Measurements from ENCODE around the gene SEL1L. TPM values are rescaled to one million over a fixed set of nuclear protein-coding genes. Genes with fewer than 3 reads are reported as not detected.
"Not testable (repeated sequence)": the region's sequence is repeated elsewhere in the genome, so short reads cannot be mapped to it uniquely, and the experiment has no call there.

The SEL1L gene
- total RNA-seq, 3 donors from 2014 or later, result 53.7 to 84.3 (median 65.9) TPM

- no peaks in the 10 kb centered on the region for H3K27me3 ChIP-seq
- H3K4me1 ChIP-seq, result peaks cover 0 to 8% of the 10 kb centered on the region in 2 donors
- intact Hi-C loops (cut with DNase I; ENCODE audit: low total_unique reads), result no loop called here
- no peak overlapping the region for H3K27ac ChIP-seq
- H3K36me3 ChIP-seq, result no peaks in the 10 kb centered on the region
- H3K4me3 ChIP-seq, result no peak overlapping the region
- TF ChIP-seq POLR2A (IDR thresholded peaks at IDR 0.05) (no peak), POLR2AphosphoS5 (IDR thresholded peaks at IDR 0.05) (no peak), CTCF (IDR thresholded peaks at IDR 0.05) (no peak)
- H3K9me3 ChIP-seq, result no peaks in the 10 kb centered on the region
- DNase-seq (ENCODE audit: low spot score in 2 of 2), result no peak
Observed at GRCh38 chr14:81432219-81432661, 101.4 kb downstream of the SEL1L start.

GRCh38 chr14:81430235-81430634 is 103.4 kb downstream of the SEL1L start:
- no peaks in the 10 kb centered on the region for H3K36me3 ChIP-seq
- no peak for TF ChIP-seq CTCF (IDR thresholded peaks at IDR 0.05)
- TF ChIP-seq POLR2A (IDR thresholded peaks at IDR 0.05), result no peak
- no peak for TF ChIP-seq POLR2AphosphoS5 (IDR thresholded peaks at IDR 0.05)
- no peaks in the 10 kb centered on the region for H3K4me1 ChIP-seq
- no peak for DNase-seq (ENCODE audit: low spot score in 2 of 2)
- intact Hi-C loops (cut with DNase I; ENCODE audit: low total_unique reads), result no loop called here
- H3K27ac ChIP-seq, result no peak overlapping the region
- H3K4me3 ChIP-seq, result no peak overlapping the region
- no peaks in the 10 kb centered on the region for H3K27me3 ChIP-seq
- no peaks in the 10 kb centered on the region for H3K9me3 ChIP-seq

DNA sequence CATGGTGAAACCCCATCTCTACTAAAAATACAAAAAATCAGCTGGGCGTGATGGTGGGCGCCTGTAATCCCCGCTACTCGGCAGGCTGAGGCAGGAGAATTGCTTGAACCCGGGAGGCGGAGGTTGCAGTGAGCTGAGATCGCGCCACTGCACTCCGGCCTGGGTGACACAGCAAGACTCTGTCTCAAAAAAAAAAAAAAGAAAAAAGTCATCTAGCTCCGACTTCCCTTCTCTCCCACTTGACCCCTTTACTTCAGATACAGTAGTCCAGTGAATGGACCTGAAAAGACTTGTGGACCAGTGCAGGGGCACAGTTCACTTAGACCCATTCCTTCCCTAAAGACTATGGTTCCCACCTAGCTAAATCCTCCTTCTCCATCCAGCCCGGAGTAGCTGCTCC is 103.9 kb downstream of the SEL1L start:
- not testable (repeated sequence) for DNase-seq (ENCODE audit: low spot score in 2 of 2); H3K36me3 ChIP-seq; H3K9me3 ChIP-seq; H3K27ac ChIP-seq; H3K4me1 ChIP-seq; H3K27me3 ChIP-seq; H3K4me3 ChIP-seq
- intact Hi-C loops (cut with DNase I; ENCODE audit: low total_unique reads), result loop anchor here (5.0 kb wide), 1 partner anchor 68 kb away; no protein-coding TSS in a partner anchor

GRCh38 chr14:81429028-81429427 is 104.6 kb downstream of the SEL1L start:
- Histone ChIP-seq H3K4me3 (no peak overlapping the region), H3K27ac (no peak overlapping the region), H3K4me1 (no peaks in the 10 kb centered on the region), H3K36me3 (no peaks in the 10 kb centered on the region), H3K9me3 (no peaks in the 10 kb centered on the region), H3K27me3 (no peaks in the 10 kb centered on the region)
- DNase-seq (ENCODE audit: low spot score in 2 of 2), result no peak
- intact Hi-C loops (cut with DNase I; ENCODE audit: low total_unique reads), result loop anchor here (5.0 kb wide), 1 partner anchor 68 kb away; no protein-coding TSS in a partner anchor
- TF ChIP-seq CTCF (IDR thresholded peaks at IDR 0.05) (no peak), POLR2A (IDR thresholded peaks at IDR 0.05) (no peak), POLR2AphosphoS5 (IDR thresholded peaks at IDR 0.05) (no peak)

DNA sequence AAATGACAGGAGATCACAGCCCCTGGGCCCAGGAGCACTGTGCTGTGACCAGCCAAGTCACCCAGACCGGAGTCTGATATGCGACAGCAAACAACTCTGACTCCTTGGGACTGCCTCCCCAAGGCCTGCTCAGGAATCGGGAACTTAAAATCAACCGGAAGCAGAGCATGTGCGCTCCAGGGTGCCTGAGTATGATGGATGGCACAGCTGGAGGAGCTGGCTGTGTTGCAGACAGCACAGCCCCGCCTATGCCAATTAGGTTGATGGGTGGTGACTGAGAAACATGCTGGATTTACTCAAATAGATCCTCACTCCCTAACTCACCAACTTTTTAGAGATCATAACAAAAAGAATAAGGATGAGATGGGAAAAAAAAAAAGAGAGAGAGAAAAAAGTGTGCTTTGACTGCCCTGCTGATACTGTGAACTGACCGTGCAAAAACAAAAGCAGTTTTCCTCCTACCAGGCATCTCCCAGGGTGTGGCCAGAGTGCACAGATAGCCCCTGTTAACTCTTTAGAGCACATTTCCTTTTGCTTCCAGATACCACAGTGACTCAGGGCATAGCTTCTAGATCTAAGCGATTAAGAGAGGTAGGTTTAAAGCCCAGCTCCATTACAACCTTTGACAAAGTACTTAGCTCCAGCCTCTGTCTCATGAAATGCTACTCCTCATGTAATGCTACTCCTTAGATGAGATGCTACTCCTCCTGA is 106.2 kb downstream of the SEL1L start:
- no peak for DNase-seq (ENCODE audit: low spot score in 2 of 2)
- Histone ChIP-seq H3K36me3 (no peaks in the 10 kb centered on the region), H3K9me3 (no peaks in the 10 kb centered on the region), H3K27ac (peak overlapping the region in 1 of 2 donors; percentile 21), H3K4me3 (no peak overlapping the region), H3K27me3 (no peaks in the 10 kb centered on the region), H3K4me1 (peaks cover 0 to 3% of the 10 kb centered on the region in 2 donors)
- TF ChIP-seq CTCF (IDR thresholded peaks at IDR 0.05) (no peak), POLR2A (IDR thresholded peaks at IDR 0.05) (no peak), POLR2AphosphoS5 (IDR thresholded peaks at IDR 0.05) (no peak)
- intact Hi-C loops (cut with DNase I; ENCODE audit: low total_unique reads), result loop anchor here (5.0 kb wide), 1 partner anchor 70 kb away; no protein-coding TSS in a partner anchor
